CD4-positive, alpha-beta memory T cell (primary cell): ENCODE data around the gene ATXN1. TPM values are rescaled to one million over a fixed set of nuclear protein-coding genes. Genes with fewer than 3 reads are reported as not detected.

Experiments used
- CTCF ChIA-PET: fragments of 350-600 bp; sonication (Branson Sonifier 250); formaldehyde crosslinking; loops from one replicate; lab custom pipeline; 2021; ENCODE audit warnings: inconsistent platforms; ENCODE audit not compliant: partially characterized antibody; lab: Charles Lee
- POLR2A ChIA-PET: fragments of 350-600 bp; sonication (Branson Sonifier 250); formaldehyde crosslinking; loops from one replicate; lab custom pipeline; 2021; ENCODE audit not compliant: partially characterized antibody; lab: Charles Lee
- DNase-seq, 5 donors: peaks; one replicate each; pipeline versions ENCODE4 v3.0.0 to v3.0.0-alpha.2; 2020 to 2022; ENCODE audit warnings: mixed read lengths in 1 of 5
- H3K27ac ChIP-seq: one replicate; pipeline ENCODE4 v1.7.0; 2013; ENCODE audit warnings: low read depth, low read length
- H3K27me3 ChIP-seq: 2 replicates; pipeline ENCODE4 v1.7.0; 2013; ENCODE audit warnings: mild to moderate bottlenecking, low read length, moderate library complexity; ENCODE audit not compliant: insufficient read depth
- H3K36me3 ChIP-seq: 2 replicates; pipeline ENCODE4 v1.7.0; 2013; ENCODE audit warnings: mild to moderate bottlenecking, low read length, moderate library complexity; ENCODE audit not compliant: insufficient read depth
- H3K4me1 ChIP-seq: 2 replicates; pipeline ENCODE4 v1.7.0; 2013; ENCODE audit warnings: mild to moderate bottlenecking, low read length, moderate library complexity; ENCODE audit not compliant: insufficient read depth
- H3K4me3 ChIP-seq, 2 donors: one replicate each; pipeline ENCODE4 v1.7.0; 2013; ENCODE audit warnings: low read length in 2 of 2, mild to moderate bottlenecking in 1 of 2
- H3K9me3 ChIP-seq, 2 donors: one replicate each; pipeline ENCODE4 v1.7.0; 2013; ENCODE audit warnings: low read length in 2 of 2, control low read depth in 1 of 2; ENCODE audit not compliant: control insufficient read depth in 1 of 2
- H3K27ac Mint-ChIP-seq, 7 donors: one replicate each; pipeline ENCODE4 v1.8.0; 2020 to 2021; ENCODE audit warnings: mixed read lengths in 7 of 7, mild to moderate bottlenecking in 6 of 7, inconsistent platforms in 3 of 7, moderate library complexity in 3 of 7
- H3K27me3 Mint-ChIP-seq, 2 donors: one replicate each; pipeline ENCODE4 v1.8.0; 2020 to 2021; ENCODE audit warnings: mixed read lengths in 2 of 2
- H3K36me3 Mint-ChIP-seq, 2 donors: one replicate each; pipeline ENCODE4 v1.8.0; 2020 to 2021; ENCODE audit warnings: mixed read lengths in 2 of 2, inconsistent platforms in 1 of 2, mild to moderate bottlenecking in 1 of 2
- H3K4me1 Mint-ChIP-seq, 4 donors: one replicate each; pipeline ENCODE4 v1.8.0; 2020 to 2021; ENCODE audit warnings: mixed read lengths in 4 of 4, mild to moderate bottlenecking in 1 of 4
- H3K4me3 Mint-ChIP-seq, 8 donors: one replicate each; pipeline ENCODE4 v1.8.0; 2020 to 2021; ENCODE audit warnings: mixed read lengths in 8 of 8, mild to moderate bottlenecking in 7 of 8, moderate library complexity in 6 of 8, inconsistent platforms in 3 of 8
- H3K9me3 Mint-ChIP-seq, 8 donors: one replicate each; pipeline ENCODE4 v1.8.0; 2020 to 2021; ENCODE audit warnings: mixed read lengths in 8 of 8, mild to moderate bottlenecking in 5 of 8, inconsistent platforms in 3 of 8, moderate library complexity in 1 of 8
- intact Hi-C: fragments of 100-400 bp; cut with micrococcal nuclease; formaldehyde crosslinking; loops from one replicate; pipeline ENCODE4 v1.15.1; 2023
- polyA plus RNA-seq, 2 donors: library from polyadenylated mRNA; unstranded; fragments of 300-500 nt; fragmentation: Illumina TruSeq; gene quantifications; one replicate each; pipeline ENCODE4 v1.2.3, GENCODE V29; 2021
- total RNA-seq, 2 experiments: library from RNA; stranded (reverse); gene quantifications; one replicate each; pipeline ENCODE4 v1.2.3, GENCODE V29; 2021

The ATXN1 gene
- total and polyA plus RNA-seq, 4 experiments from 2014 or later: 10.5 to 97.4 (median 56.9) TPM

DNA sequence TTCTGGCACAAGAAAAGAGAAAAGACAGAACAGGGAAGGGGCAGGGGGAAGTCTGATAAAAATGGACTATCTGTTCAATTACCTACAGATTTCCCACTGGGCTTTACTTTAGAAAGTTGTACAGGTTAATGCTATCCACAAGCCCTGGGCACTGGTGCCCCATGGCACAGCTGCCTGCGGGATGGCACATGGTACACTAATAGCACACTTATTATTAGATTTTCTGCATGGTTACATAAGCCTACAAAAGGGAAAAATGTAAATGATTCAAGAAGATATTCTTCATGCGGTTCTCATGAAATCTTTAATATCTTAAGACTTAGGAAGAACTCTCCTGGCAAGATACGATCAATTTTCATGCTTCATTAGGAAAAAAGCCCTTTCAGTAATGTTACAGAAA is 385.4 kb downstream of the ATXN1 start:
- Histone ChIP-seq H3K27ac (no peak overlapping the region), H3K4me1 (peaks cover 3% of the 10 kb centered on the region), H3K27me3 (no peaks in the 10 kb centered on the region), H3K9me3 (no peaks in the 10 kb centered on the region), H3K4me3 (no peak overlapping the region), H3K36me3 (no peaks in the 10 kb centered on the region)
- CTCF ChIA-PET: no interaction called here
- Mint-ChIP-seq H3K27ac (peak overlapping the region in 3 of 7 donors; percentile 6 to 18 (median 9)), H3K36me3 (peaks cover 12 to 27% of the 10 kb centered on the region in 2 donors), H3K27me3 (no peaks in the 10 kb centered on the region), H3K9me3 (no peaks in the 10 kb centered on the region), H3K4me3 (no peak overlapping the region), H3K4me1 (peaks cover 11 to 30% (median 15%) of the 10 kb centered on the region in 4 donors)
- POLR2A ChIA-PET: no interaction called here
- no peak for DNase-seq
- intact Hi-C loops: no loop called here

DNA sequence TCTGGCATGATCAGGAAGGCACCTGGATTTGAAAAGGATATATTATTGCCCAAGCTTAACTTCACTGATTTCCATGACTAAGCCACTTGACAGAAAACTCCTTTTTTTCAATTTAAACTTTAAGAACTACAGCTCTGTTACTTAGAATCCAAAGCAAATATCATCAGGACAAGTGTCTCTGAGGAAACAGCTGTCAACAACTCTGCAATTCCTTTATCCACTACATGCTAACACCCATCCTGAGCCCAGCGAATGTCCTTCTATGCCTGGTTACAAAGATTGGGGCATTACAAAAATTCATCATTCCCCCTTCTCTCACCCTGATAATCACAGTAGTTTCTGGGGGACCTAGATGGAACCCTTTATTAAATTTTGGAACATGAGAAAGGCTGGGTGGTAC is 386.1 kb downstream of the ATXN1 start:
- POLR2A ChIA-PET: interaction anchor here (0.9 kb wide), 1 partner anchor 22 kb away, joined by 3 read pairs; no protein-coding TSS in a partner anchor
- Histone ChIP-seq H3K27ac (no peak overlapping the region), H3K4me1 (peaks cover 3% of the 10 kb centered on the region), H3K36me3 (no peaks in the 10 kb centered on the region), H3K27me3 (no peaks in the 10 kb centered on the region), H3K4me3 (no peak overlapping the region), H3K9me3 (no peaks in the 10 kb centered on the region)
- Mint-ChIP-seq H3K27ac (peak overlapping the region in 2 of 7 donors; percentile 6 to 32), H3K27me3 (no peaks in the 10 kb centered on the region), H3K4me3 (no peak overlapping the region), H3K9me3 (no peaks in the 10 kb centered on the region), H3K36me3 (peaks cover 12 to 27% of the 10 kb centered on the region in 2 donors), H3K4me1 (peaks cover 11 to 30% (median 15%) of the 10 kb centered on the region in 4 donors)
- DNase-seq: no peak
- intact Hi-C loops: no loop called here
- CTCF ChIA-PET: no interaction called here

DNA sequence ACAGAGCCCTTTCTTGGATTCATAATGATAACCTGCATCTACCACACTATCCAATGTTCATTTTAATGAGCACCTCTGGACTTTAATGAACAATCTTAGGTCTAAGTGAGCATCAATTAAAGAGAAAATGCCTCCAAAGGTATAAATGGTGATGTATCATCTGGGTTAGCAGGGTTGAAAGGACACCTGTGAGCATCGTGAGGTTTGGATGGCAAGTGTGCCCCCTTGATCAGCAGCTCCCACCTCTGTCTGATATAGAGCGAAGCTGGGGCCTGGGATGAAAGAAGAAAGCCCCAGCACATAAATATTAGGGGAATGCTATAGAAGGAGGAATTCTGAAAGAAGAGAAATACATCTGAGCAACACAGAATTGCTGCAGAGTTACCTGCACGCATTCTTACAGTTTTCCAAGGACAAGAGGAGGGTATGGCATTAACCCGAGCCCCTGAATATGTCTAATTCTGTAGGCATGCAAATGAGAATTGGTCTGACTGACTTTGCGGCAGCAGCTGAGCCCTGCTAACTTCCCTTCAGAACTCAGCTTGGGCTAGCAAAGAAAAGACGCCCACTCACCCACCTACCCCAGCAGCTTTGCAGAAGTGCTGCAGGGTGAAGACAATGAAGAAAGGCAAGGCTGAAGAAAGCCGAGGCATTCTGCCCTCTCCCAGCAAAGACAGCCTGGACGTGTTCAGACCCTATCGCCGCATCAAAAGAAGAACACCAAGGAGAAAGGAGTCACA is 386.6 kb downstream of the ATXN1 start:
- Histone ChIP-seq H3K36me3 (no peaks in the 10 kb centered on the region), H3K4me1 (peaks cover 3% of the 10 kb centered on the region), H3K27ac (no peak overlapping the region), H3K27me3 (no peaks in the 10 kb centered on the region), H3K4me3 (no peak overlapping the region), H3K9me3 (no peaks in the 10 kb centered on the region)
- intact Hi-C loops: no loop called here
- CTCF ChIA-PET: interaction anchor here (0.7 to 1.1 kb wide), 2 partner anchors 35 to 73 kb away, joined by 3 read pairs; no protein-coding TSS in a partner anchor
- H3K9me3 Mint-ChIP-seq: no peaks in the 10 kb centered on the region
- H3K27ac Mint-ChIP-seq: peak overlapping the region in 2 of 7 donors; percentile 18 to 32
- no peaks in the 10 kb centered on the region for H3K27me3 Mint-ChIP-seq
- peaks cover 11 to 30% (median 15%) of the 10 kb centered on the region in 4 donors for H3K4me1 Mint-ChIP-seq
- POLR2A ChIA-PET: interaction anchor here (0.9 kb wide), 1 partner anchor 21 kb away, joined by 3 read pairs; no protein-coding TSS in a partner anchor
- H3K36me3 Mint-ChIP-seq: peaks cover 7 to 23% of the 10 kb centered on the region in 2 donors
- no peak for DNase-seq
- H3K4me3 Mint-ChIP-seq: no peak overlapping the region

DNA sequence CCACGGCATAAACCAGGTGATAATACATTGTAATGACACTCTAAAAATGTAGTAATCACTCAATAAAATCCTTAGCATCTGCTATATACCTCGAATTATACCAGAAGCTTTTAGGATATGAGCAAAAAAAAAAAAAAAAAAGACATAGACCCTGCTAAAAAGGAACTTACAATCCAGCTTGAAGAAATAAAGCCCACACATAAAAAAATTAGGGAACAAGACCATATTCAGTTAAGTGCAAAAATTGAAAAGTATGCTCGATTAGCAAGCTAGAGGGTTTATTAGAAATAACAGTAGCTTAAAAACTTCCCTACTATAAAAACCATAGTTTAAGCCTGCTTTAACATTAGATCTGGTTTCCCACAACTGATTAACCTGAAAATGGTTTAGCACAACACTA is 387.2 kb downstream of the ATXN1 start:
- Mint-ChIP-seq H3K27me3 (no peaks in the 10 kb centered on the region), H3K9me3 (no peaks in the 10 kb centered on the region), H3K4me3 (no peak overlapping the region), H3K27ac (no peak overlapping the region), H3K4me1 (peaks cover 11 to 30% (median 15%) of the 10 kb centered on the region in 4 donors), H3K36me3 (peaks cover 6 to 24% of the 10 kb centered on the region in 2 donors)
- intact Hi-C loops: no loop called here
- Histone ChIP-seq H3K4me1 (peaks cover 3% of the 10 kb centered on the region), H3K36me3 (no peaks in the 10 kb centered on the region), H3K9me3 (no peaks in the 10 kb centered on the region), H3K27me3 (no peaks in the 10 kb centered on the region), H3K4me3 (no peak overlapping the region), H3K27ac (no peak overlapping the region)
- ChIA-PET POLR2A (no interaction called here), CTCF (interaction anchor here (0.7 to 1.1 kb wide), 2 partner anchors 36 to 74 kb away, joined by 3 read pairs; no protein-coding TSS in a partner anchor)
- DNase-seq: no peak

DNA sequence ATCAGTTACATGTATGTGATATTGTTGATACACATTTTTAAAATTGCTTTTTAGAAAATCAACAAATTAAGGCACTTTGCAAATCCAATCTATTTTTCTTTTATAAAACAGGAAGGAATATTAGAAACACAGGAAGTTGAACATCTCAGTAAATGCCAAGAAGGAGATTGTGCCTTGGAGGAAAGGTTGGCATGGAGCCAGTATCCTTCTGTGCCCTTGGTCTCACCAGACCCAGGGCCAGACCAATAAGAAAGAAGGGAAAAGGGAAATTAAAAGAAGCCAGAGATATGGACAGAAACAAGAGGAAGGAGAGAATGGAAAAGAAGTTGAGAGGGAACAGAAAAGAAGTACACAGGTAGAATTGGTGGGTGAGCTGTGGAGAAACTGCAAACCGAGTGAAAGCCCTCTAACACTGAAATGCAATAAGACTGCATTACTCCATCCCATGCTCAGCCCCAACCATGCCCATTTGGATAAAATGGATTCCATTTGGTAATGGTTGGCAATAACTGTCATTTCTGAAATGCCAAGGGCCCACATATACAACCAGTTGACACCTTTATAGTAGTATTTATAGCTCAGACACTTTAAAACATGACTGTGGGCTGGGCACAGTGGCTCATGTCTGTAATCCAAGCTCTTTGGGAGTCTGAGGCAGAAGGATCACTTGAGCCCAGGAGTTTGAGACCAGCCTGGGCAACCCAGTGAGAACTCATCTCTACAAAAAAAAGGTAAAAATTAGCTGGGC is 389.1 kb downstream of the ATXN1 start:
- no peak overlapping the region for H3K27ac ChIP-seq
- peaks cover 11 to 23% (median 13%) of the 10 kb centered on the region in 4 donors for H3K4me1 Mint-ChIP-seq
- no peaks in the 10 kb centered on the region for H3K9me3 ChIP-seq
- peaks cover 2 to 20% of the 10 kb centered on the region in 2 donors for H3K36me3 Mint-ChIP-seq
- no peaks in the 10 kb centered on the region for H3K27me3 ChIP-seq
- peaks cover 3% of the 10 kb centered on the region for H3K4me1 ChIP-seq
- no peak overlapping the region for H3K4me3 Mint-ChIP-seq
- no peak for DNase-seq
- H3K27ac Mint-ChIP-seq: peak overlapping the region in 3 of 7 donors; percentile 4 to 57 (median 48)
- ChIA-PET CTCF (no interaction called here), POLR2A (no interaction called here)
- H3K4me3 ChIP-seq: no peak overlapping the region
- no peaks in the 10 kb centered on the region for H3K27me3 Mint-ChIP-seq
- intact Hi-C loops: no loop called here
- no peaks in the 10 kb centered on the region for H3K36me3 ChIP-seq
- H3K9me3 Mint-ChIP-seq: no peaks in the 10 kb centered on the region

DNA sequence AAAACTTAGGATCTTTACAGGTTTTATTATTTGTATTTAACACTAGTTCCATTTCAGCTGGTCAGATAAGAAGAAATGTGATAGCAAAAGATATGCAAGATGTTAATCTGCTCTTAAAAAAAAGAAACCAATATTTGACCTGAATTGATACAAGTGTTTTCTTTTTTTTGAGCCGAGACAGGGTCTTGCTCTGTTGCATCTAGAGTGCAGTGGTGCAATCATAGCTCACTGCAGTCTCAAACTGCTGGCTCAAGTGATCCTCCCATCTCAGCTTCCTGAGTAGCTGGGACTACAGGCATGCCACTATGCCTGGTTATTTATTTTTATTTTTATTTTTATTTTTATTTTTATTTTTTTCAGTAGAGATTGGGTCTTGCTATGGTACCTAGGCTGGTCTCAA is 389.9 kb downstream of the ATXN1 start:
- no peaks in the 10 kb centered on the region for H3K27me3 ChIP-seq
- Mint-ChIP-seq H3K4me3 (no peak overlapping the region), H3K9me3 (no peaks in the 10 kb centered on the region), H3K4me1 (peaks cover 9 to 17% (median 12%) of the 10 kb centered on the region in 4 donors), H3K27ac (no peak overlapping the region), H3K36me3 (peaks cover 2 to 16% of the 10 kb centered on the region in 2 donors), H3K27me3 (no peaks in the 10 kb centered on the region)
- H3K4me1 ChIP-seq: peaks cover 3% of the 10 kb centered on the region
- H3K4me3 ChIP-seq: no peak overlapping the region
- ChIA-PET POLR2A (no interaction called here), CTCF (interaction anchor here (0.6 to 0.8 kb wide), 3 partner anchors 9 to 390 kb away, joined by 3 to 4 read pairs (median 3); partner anchors contain the start of gene ATXN1)
- no peaks in the 10 kb centered on the region for H3K36me3 ChIP-seq
- no peaks in the 10 kb centered on the region for H3K9me3 ChIP-seq
- no peak for DNase-seq
- intact Hi-C loops: no loop called here
- H3K27ac ChIP-seq: no peak overlapping the region

DNA sequence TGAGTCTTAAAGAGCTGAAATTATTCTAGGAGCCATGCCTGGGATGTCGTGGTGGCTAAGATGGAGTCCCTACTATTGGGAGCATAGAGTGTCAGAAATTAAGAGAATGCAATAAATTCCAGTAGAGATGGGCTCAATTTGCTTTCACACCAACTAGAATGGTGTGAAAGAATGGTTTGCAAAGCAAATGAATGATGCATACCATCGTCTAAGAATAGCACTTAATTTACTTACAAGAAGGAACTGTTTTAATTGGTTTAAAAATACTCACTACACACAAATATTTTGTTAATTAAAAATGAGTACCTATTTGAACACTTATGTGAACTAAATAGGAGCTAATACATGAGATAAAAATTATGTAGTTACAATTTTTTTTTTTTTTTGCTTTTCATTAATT is 390.3 kb downstream of the ATXN1 start:
- no peak for DNase-seq
- Mint-ChIP-seq H3K27ac (peak overlapping the region in 1 of 7 donors; percentile 0), H3K27me3 (no peaks in the 10 kb centered on the region), H3K36me3 (peaks cover 2 to 14% of the 10 kb centered on the region in 2 donors), H3K4me3 (no peak overlapping the region), H3K4me1 (peaks cover 7 to 13% (median 10%) of the 10 kb centered on the region in 4 donors), H3K9me3 (no peaks in the 10 kb centered on the region)
- Histone ChIP-seq H3K4me1 (peaks cover 3% of the 10 kb centered on the region), H3K4me3 (no peak overlapping the region), H3K27ac (no peak overlapping the region), H3K9me3 (no peaks in the 10 kb centered on the region), H3K27me3 (no peaks in the 10 kb centered on the region), H3K36me3 (no peaks in the 10 kb centered on the region)
- intact Hi-C loops: no loop called here
- ChIA-PET POLR2A (interaction anchor here (0.6 kb wide), 1 partner anchor 13 kb away, joined by 3 read pairs; no protein-coding TSS in a partner anchor), CTCF (interaction anchor here (0.6 to 0.8 kb wide), 4 partner anchors 9 to 390 kb away, joined by 3 to 4 read pairs (median 3); partner anchors contain the start of gene ATXN1)
